HEK293T (cell line): ENCODE measurements around the gene PDE6B.

ENCODE experiments used
- ARNT ChIP-seq: fragments of 450-650 bp; IDR thresholded peaks from 2 replicates; pipeline ENCODE4 v1.6.1; 2017; ENCODE audit warnings: mild to moderate bottlenecking
- BHLHE40 ChIP-seq: fragments of 450-650 bp; IDR thresholded peaks from 2 replicates; pipeline ENCODE4 v1.6.1; 2016; ENCODE audit warnings: mild to moderate bottlenecking, moderate library complexity, borderline replicate concordance
- CTBP1 ChIP-seq: fragments of 450-650 bp; IDR thresholded peaks from 2 replicates; pipeline ENCODE4 v1.6.1; 2016; ENCODE audit warnings: borderline replicate concordance
- ELF4 ChIP-seq: fragments of 450-650 bp; IDR thresholded peaks from 2 replicates; pipeline ENCODE4 v1.6.1; 2017; ENCODE audit warnings: antibody characterized with exemption
- FOXM1 ChIP-seq: fragments of 450-650 bp; IDR thresholded peaks from 2 replicates; pipeline ENCODE4 v1.6.1; 2017; ENCODE audit warnings: mild to moderate bottlenecking, borderline replicate concordance
- HDGF ChIP-seq: fragments of 450-650 bp; IDR thresholded peaks from 2 replicates; pipeline ENCODE4 v1.6.1; 2017; ENCODE audit warnings: antibody characterized with exemption, borderline replicate concordance
- LEF1 ChIP-seq: fragments of 450-650 bp; IDR thresholded peaks from 2 replicates; pipeline ENCODE4 v1.6.1; 2017; ENCODE audit warnings: mild to moderate bottlenecking, borderline replicate concordance
- SP1 ChIP-seq: fragments of 450-650 bp; IDR thresholded peaks from 2 replicates; pipeline ENCODE4 v1.6.1; 2017
- SUZ12 ChIP-seq: fragments of 450-650 bp; IDR thresholded peaks from 2 replicates; pipeline ENCODE4 v1.6.1; 2016; ENCODE audit warnings: mild to moderate bottlenecking

GRCh38 chr4:664713-665231 is 39.4 kb downstream of the PDE6B start:
- TF ChIP-seq LEF1 (no peak), SUZ12 (no peak), ELF4 (no peak), BHLHE40 (no peak), SP1 (no peak), CTBP1 (no peak), FOXM1 (no peak), ARNT (no peak), HDGF (no peak)
